ENCODE data around the gene DCLK1. TPM values are rescaled to one million over a fixed set of nuclear protein-coding genes. Genes with fewer than 3 reads are reported as not detected.

DCLK1 gene
- total RNA-seq, 4 donors from 2014 or later = 11.7 to 51.4 (median 15.8) TPM

DNA sequence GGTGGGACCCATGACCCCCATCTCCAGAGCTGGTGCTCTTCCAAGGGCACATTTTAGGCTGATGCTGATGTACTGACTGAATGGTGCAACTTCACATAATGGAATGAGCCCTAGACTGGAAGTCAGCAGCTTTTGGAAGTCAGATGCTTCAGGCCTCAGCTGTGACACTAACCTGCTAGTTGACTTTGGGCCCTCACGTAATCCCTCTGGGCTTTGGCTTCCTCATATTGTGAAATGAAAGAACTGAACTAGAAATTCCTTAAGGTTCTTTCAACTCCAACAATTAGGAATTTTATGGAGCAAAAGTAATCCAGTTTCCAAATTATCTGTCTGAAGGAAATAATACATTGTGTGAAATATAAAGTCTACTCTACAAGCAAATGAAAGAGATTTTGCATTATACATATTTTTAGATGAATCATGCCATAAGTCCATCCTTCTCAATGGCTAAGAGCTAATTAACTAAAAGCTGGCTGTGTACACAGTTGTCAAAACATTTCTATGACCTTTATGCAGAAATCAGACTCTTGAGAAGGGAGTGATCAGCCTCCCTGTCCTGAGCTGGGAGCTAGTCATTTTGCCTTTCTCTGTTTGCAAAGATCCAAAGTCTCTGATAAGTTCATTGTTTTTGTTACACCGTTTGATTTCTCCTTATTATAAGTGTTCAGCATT lies 204.2 kb downstream of the DCLK1 start:
- 72% methylated on average over 2 of the region's 2 CpGs for WGBS
- Histone ChIP-seq H3K36me3 (no peaks in the 10 kb centered on the region), H3K4me1 (no peaks in the 10 kb centered on the region), H3K27me3 (no peaks in the 10 kb centered on the region), H3K27ac (peak overlapping the region; percentile 36), H3K4me3 (no peak overlapping the region), H3K9me3 (no peaks in the 10 kb centered on the region)
- DNase-seq (ENCODE audit: low spot score in 2 of 2) = no peak
- TF ChIP-seq, protein P1, sequence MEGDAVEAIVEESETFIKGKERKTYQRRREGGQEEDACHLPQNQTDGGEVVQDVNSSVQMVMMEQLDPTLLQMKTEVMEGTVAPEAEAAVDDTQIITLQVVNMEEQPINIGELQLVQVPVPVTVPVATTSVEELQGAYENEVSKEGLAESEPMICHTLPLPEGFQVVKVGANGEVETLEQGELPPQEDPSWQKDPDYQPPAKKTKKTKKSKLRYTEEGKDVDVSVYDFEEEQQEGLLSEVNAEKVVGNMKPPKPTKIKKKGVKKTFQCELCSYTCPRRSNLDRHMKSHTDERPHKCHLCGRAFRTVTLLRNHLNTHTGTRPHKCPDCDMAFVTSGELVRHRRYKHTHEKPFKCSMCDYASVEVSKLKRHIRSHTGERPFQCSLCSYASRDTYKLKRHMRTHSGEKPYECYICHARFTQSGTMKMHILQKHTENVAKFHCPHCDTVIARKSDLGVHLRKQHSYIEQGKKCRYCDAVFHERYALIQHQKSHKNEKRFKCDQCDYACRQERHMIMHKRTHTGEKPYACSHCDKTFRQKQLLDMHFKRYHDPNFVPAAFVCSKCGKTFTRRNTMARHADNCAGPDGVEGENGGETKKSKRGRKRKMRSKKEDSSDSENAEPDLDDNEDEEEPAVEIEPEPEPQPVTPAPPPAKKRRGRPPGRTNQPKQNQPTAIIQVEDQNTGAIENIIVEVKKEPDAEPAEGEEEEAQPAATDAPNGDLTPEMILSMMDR (IDR thresholded peaks at IDR 0.05) = no peak
- TF ChIP-seq POLR2AphosphoS5 (IDR thresholded peaks at IDR 0.05) = no peak
- TF ChIP-seq EP300 (IDR thresholded peaks at IDR 0.05) = no peak
- no peak for TF ChIP-seq POLR2A (IDR thresholded peaks at IDR 0.05)

DNA sequence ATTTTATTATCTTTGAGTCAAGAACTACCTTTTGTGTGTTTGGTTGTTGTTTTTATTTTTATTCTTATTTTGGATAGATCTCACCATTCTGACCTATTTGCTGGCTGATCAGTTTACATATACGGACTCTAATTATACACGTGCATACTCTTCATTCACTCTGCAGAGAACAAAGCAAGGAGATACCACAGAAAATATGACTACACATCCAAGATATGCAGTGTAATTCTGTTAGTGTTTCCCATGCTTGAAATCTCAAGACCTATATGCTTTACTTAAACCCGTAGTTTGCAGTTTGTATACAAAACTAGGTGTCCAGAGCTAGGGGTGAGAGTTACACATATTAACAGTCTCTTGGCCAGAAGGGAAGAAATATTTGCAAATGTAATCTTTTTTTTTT lies 205.5 kb downstream of the DCLK1 start:
- no peak for DNase-seq (ENCODE audit: low spot score in 2 of 2)
- 86% methylated on average over 3 of the region's 3 CpGs for WGBS

DNA sequence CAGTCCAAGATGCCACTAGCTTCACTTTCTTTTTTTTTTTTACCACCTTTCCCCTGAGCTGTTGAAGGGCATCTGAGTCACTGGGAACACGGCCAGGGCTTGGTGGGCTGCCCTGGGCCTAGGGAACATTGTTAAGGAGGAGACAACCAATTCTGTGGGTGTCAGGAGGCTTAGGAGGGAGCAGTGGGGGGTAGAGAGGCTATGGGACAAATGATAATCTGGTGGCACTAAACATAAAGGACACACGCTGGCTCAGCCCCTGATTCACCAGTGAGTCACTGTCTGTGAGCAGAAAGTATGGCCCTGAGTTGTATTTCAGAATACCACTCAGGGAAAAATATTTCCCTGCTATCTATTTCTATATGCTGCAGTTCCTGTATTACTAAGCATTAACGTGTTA lies 207.8 kb downstream of the DCLK1 start:
- Histone ChIP-seq H3K9me3 (no peaks in the 10 kb centered on the region), H3K4me1 (no peaks in the 10 kb centered on the region), H3K36me3 (no peaks in the 10 kb centered on the region), H3K27me3 (no peaks in the 10 kb centered on the region), H3K27ac (no peak overlapping the region), H3K4me3 (no peak overlapping the region)
- DNase-seq (ENCODE audit: low spot score in 2 of 2) = no peak
- TF ChIP-seq POLR2AphosphoS5 (IDR thresholded peaks at IDR 0.05) (no peak), POLR2A (IDR thresholded peaks at IDR 0.05) (no peak), EP300 (IDR thresholded peaks at IDR 0.05) (no peak)
- TF ChIP-seq, protein P1 (IDR thresholded peaks at IDR 0.05) = no peak
- 59% methylated on average over 3 of the region's 3 CpGs for WGBS

More for the DNA sequence above, 205.5 kb downstream of the DCLK1 start:
- Histone ChIP-seq H3K27me3 (no peaks in the 10 kb centered on the region), H3K9me3 (no peaks in the 10 kb centered on the region), H3K27ac (no peak overlapping the region), H3K36me3 (no peaks in the 10 kb centered on the region), H3K4me1 (no peaks in the 10 kb centered on the region), H3K4me3 (no peak overlapping the region)
- TF ChIP-seq, protein P1 (IDR thresholded peaks at IDR 0.05) = no peak
- TF ChIP-seq POLR2AphosphoS5 (IDR thresholded peaks at IDR 0.05) (no peak), EP300 (IDR thresholded peaks at IDR 0.05) (no peak)

DNA sequence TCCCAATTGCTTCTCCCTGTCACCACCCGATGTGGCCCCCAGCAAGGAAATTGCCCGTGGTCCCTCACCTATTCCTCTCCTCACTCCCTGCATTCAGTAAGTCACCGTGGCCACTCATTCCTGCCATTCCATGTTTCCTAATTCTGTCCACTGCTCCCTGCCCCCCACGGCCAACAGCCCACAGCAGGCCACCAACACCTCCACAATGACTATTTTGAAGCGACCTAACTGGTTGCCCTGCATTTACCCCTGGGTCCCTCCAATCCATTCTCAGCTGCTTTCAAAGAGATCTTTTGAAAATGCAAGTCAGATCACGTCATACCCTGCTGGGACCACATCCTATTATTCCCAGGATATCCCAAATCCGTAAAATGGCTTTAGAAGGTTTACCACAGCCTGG lies 210.4 kb downstream of the DCLK1 start:
- Histone ChIP-seq H3K4me1 (peaks cover 5% of the 10 kb centered on the region), H3K9me3 (no peaks in the 10 kb centered on the region), H3K36me3 (no peaks in the 10 kb centered on the region), H3K27ac (no peak overlapping the region), H3K4me3 (no peak overlapping the region), H3K27me3 (no peaks in the 10 kb centered on the region)
- WGBS = 74% methylated on average over 7 of the region's 7 CpGs
- DNase-seq (ENCODE audit: low spot score in 2 of 2) = no peak
- TF ChIP-seq POLR2A (IDR thresholded peaks at IDR 0.05) (no peak), EP300 (IDR thresholded peaks at IDR 0.05) (no peak), POLR2AphosphoS5 (IDR thresholded peaks at IDR 0.05) (no peak)
- TF ChIP-seq, protein P1 (IDR thresholded peaks at IDR 0.05) = no peak

DNA sequence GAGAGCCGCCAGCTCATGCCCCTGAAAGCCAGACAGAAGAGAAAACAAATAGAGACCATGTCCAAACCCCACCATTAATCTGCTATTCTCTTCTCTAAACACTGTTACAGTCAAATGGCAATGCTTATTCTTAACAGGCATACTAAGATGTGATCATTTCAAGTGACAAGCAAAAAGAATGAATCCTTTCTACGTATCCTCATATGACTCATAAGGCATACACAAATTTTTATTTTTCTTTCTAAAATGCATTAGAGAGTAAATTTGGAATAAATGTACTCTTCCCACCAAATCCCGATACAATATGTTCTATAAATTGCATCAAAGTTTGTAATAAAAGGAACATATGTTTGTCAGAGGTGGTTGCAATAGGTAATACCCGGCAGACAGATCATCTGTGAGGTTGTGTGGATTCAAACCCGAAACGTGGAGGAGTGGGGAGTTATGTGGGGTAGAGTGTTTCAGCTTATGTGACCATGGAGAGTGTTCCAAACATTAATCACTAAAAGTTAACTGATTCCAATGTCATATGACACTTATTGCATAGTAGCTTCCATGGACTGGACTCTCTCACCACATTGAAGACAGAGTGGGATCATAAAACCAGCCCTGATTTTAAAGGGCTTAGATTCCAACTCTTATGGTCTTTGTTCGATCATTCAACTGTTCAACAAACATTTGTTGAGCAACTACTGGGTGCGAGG lies 213.1 kb downstream of the DCLK1 start:
- TF ChIP-seq POLR2AphosphoS5 (IDR thresholded peaks at IDR 0.05) = no peak
- TF ChIP-seq EP300 (IDR thresholded peaks at IDR 0.05) = no peak
- TF ChIP-seq, protein P1 (IDR thresholded peaks at IDR 0.05) = no peak
- TF ChIP-seq POLR2A (IDR thresholded peaks at IDR 0.05) = no peak
- no peak for DNase-seq (ENCODE audit: low spot score in 2 of 2)
- Histone ChIP-seq H3K27ac (peak overlapping the region; percentile 10), H3K4me1 (peaks cover 5% of the 10 kb centered on the region), H3K27me3 (no peaks in the 10 kb centered on the region), H3K9me3 (no peaks in the 10 kb centered on the region), H3K4me3 (no peak overlapping the region), H3K36me3 (no peaks in the 10 kb centered on the region)
- 66% methylated on average over 8 of the region's 8 CpGs for WGBS

All from suprapubic skin (tissue), 4 donors.